Loucy (cell line): Measurements from ENCODE around the gene ETV3L.

Experiments used
- CTCF ChIP-seq: fragments of 200-600 bp; sonication (generic); conservative IDR thresholded peaks from 2 replicates; pipeline ENCODE4 v1.5.1; 2014; ENCODE audit warnings: mild to moderate bottlenecking, antibody characterized with exemption, low read length
- EZH2phosphoT487 ChIP-seq: fragments of 200-600 bp; IDR thresholded peaks from 2 replicates; pipeline ENCODE4 v1.6.1; 2018; ENCODE audit warnings: antibody characterized with exemption, mild to moderate bottlenecking, moderate library complexity, borderline replicate concordance

GRCh38 chr1:157112186-157112867, 12.7 kb upstream of the ETV3L start:
- TF ChIP-seq CTCF, result no peak
- no peak for TF ChIP-seq EZH2phosphoT487
